ENCODE results near the gene SESTD1.
"Not testable (repeated sequence)": the region's sequence is repeated elsewhere in the genome, so short reads cannot be mapped to it uniquely, and the experiment has no call there.

The SESTD1 gene

DNA sequence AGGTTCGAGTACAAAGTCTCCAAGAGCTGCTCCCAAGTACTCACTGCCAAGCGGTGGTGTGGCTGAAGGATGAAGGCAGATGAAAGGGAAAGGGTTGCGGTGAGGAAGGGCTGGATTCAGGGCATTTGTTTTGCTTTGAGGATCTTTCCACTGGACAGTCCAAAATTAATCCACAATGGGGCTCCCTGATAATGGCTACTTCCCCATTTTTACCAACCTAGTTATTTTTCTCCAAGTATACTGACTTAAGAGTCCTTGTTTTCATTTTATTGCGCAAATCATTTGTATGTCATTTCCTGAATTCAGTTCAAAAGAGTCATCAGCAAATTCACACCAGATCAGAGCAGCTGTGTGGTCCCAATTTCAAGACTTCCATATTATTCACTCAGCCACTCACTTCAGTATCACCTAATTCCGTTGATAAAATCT is 464 bp upstream of the SESTD1 start:
- DNase-seq (ENCODE audit: low read depth): no peak

DNA sequence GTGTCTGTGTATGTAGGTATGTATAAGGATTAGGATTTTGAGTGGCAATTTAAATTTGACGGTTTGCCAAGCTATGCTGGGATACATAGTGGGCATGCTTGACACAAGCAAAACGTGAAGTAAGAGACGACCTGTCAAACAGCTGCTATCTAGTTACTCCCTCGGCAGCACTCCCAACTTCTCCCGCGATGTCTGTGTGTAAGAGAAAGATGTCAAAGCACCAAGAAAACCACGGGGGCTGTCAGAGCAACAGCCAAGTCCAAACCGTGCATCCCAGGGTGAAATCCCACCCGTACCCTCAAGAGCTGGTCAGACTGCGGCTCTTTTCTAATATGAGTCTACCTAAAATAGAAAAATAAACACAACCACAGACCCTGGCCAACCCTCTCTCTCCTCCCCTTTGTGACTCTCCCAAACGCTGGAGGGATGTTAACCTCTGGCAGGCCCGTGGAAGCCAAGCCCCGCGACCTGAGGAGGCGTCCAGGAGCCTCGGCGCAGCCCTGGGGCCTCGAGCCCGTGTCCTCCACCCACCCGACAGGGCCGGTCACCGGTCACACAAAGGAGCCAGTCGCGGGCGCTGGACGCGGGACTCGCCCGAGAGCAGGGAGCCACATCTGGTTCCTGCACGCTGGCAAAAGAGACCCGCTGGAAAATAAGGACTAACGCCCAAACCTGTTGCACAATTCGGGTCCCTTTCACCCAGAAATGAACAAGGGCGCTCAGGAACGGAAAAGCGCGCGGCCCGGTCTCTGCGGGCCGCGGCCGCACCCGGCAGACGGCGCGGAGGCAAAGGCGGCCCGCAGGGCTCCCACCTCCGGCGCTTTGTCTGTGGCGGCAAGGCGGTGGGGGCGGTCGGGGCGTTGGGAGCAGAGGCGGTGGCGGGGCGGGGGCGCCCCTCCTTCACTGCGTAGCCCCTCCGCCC is 925 bp downstream of the SESTD1 start:
- DNase-seq (ENCODE audit: low read depth): peak; percentile 9

DNA sequence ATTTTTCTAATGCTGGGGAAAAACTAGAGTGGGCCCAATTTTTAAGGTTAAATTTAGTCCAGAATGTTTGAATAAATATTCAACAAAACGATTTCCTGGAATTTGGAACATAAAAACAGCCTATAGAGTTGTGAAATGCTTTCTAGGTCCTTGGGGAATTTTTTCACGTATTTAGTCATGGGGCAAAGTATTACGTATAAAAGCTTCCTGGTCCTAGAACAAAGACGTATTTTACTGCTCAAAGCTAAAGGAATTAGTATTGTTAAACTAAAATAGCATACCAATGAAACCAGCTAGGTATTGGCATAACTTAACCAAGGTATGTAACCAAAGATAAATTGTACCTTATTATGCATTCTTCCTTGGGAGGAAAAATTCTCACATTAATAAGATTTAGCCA is 1.6 kb downstream of the SESTD1 start:
- DNase-seq (ENCODE audit: low read depth): no peak

DNA sequence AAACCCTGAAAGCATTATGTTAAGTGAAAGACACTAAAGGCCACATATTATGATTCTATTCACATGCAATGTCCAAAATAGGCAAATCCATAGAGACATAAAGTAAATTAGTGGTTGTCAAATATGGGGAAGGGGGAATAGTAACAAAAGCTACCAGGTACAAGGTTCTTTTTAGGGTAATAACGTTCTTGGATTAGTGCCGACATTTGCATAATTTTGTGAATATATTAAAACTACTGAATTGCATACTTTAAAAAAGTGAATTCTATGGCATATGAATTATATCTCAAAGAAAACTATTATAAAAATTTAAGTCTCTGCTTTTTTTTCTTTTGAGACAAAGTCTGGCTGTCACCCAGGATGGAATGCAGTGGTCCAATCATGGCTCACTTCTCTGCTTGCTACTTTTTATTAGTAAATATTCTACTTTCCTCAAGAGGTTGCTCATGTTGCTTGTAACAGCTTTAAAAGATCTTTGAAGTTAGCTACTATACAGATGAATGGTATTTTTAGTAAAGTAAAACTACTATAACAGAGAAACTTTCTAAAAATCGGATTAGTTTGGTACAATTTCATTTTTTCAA is 2.5 kb downstream of the SESTD1 start:
- DNase-seq (ENCODE audit: low read depth): no peak

DNA sequence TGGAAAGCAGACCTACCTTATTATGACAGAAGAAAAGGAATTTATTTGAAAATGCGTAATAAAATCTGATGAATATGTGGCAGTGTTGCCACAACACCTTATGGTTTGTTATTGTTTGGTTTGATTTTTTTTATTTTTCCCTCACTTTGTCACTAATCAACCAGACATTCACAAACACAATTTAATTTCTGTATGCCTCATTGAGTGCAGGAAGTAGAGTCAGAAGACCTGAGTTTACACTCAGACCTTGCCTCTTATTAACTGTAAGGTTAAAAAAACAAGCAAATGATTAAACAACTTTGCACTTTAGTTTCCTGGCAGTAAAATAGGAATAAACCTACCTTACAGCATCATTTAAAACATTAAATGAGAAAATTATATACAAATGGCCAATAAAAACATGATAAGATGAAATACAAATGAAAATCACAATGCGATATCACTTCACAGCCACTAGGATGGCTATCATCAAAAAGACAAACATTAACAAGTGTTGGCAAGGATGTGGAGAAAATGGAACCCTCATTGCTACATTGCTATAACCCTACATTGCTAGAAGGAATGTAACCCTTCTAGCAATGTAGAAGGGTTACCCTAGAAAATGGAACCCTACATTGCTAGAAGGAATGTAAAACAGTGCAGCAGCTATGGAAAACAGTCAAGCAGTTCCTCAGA is 3.3 kb downstream of the SESTD1 start:
- DNase-seq (ENCODE audit: low read depth): no peak

DNA sequence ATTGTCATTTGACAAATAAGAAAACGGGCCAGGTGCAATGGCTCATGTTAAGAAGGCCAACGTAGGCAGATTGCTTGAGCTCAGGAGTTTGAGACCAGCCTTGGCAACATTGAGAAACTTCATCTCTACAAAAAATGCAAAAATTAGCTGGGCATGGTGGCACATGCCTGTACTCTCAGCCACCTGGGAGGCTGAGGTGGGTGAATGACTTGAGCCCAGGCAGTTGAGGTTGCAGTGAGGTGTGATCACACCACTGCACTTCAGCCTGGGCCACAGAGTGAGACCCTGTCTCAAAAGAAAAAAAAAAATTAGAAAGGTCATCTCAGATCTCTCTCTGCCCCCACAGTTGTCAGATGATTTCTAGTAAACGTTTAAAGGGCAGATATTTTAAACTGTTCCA is 4.4 kb downstream of the SESTD1 start:
- no peak for DNase-seq (ENCODE audit: low read depth)

DNA sequence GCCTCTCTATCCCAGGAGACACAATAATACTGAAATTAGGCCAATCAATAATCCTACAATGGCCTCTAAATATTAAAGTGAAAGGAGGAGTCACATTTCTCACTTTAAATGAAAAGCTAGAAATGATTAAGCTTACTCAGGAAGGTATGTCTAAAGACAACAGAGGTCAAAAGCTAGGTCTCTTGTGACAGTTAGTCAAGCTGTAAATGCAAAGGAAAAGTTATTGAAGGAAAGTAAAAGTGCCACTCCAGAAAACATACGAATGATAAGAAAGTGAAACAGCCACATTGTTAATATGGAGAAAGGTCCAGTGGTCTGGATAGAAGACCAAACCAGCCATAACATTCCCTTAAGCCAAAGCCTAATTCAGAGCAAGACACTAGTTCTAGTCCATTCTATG is 9.5 kb downstream of the SESTD1 start:
- no peak for DNase-seq (ENCODE audit: low read depth)

DNA sequence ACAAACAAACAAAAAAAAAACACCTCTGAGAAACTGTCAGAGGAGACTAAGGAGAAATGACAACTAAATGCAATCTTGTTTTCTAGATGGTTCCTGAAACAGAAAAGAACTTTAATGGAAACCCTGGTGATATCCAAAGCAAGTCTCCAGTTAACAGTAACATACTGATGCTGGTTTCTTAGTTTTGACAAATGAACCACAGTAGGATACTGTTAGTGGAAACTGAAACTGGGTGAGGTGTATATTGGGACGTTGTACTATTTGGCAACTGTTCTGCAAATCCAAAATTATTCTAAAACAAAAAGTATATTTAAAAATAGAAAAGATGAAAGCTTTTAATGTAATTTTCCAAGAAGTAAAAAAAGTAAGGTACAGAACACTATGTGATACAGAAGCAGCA is 11.4 kb downstream of the SESTD1 start:
- DNase-seq (ENCODE audit: low read depth): no peak

DNA sequence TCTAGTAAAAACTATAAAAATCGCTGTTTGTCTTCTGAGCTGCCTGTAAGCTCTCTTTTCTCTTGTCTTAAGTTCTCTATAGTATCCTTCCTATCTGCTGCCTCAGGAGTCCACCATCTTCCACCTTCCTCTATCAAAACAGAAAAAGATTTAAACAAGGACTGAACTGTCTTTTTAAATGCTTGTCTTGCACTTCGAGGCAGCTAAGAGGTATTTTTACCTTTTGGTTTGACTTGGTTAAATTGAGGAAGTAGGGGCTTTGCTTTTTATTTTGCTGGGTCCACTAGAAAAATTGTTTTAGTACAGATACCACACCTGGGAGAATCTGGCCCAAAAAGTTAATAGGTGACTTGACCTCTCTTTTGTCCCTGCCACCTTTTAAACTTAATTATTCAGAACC is 12.2 kb downstream of the SESTD1 start:
- DNase-seq (ENCODE audit: low read depth): no peak

DNA sequence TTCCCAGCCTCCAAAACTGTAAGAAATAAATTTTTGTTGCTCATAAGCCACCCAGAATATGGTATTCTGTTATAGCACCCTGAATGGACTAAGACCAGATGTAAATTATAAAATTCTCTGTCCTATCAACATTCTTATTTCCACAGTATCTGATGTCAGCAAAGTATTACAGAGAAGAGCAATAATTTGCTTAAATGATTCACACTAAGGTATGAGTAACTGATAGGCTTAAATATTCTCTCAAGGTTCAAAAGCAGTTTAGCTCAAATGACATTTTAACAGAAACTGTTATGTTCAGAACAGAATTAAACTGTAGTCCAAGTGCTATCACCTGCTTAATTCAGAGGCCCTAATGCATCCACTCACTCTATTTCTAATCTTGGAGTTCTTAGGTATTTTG is 12.8 kb downstream of the SESTD1 start:
- DNase-seq (ENCODE audit: low read depth): no peak

DNA sequence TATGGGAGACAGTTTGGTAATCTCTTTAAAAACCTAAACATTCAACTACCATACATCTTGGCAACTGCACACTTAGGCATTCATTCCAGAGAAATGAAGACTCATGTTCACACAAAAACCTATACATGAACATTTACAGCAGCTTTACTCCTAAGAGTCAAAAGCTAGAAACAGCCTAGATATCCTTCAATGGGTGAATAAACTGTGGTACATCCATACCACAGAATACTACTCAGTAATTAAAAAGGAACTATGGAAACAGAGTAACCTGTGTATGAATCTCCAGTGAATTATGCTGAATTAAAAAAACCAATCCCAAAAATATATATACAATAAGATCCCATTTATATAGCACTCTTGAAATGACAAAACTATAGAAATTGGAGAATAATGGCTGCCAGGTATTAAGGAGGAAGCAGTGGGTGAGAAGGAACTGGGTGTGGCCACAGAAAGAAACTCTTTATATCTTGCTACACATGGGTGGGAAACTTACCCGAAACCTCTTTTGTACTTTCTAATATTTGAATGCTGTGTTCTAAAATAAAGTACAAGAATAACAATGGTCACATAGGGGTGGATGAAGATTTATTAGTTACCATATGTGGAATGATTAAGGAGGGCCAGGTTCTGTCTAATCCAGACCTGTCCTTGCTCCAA is 13.7 kb downstream of the SESTD1 start:
- DNase-seq (ENCODE audit: low read depth): no peak

DNA sequence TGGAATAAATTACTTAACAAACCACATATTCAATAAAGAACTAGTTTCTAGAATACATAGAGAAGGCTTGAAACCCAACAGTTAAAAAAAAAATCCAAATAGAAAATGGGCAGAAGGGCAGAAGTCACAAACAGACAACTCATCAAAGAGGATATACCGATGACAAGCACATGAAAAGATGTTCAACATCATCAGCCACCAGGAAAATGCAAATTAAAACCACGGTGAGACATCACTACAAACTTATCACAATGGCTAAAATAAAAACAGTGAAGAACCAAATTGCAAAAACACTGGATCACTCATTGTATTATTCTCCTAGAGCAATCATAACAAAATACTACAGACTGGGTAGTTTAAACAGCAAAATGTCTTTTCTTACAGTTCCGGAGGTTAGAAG is 14.5 kb downstream of the SESTD1 start:
- DNase-seq (ENCODE audit: low read depth): no peak

DNA sequence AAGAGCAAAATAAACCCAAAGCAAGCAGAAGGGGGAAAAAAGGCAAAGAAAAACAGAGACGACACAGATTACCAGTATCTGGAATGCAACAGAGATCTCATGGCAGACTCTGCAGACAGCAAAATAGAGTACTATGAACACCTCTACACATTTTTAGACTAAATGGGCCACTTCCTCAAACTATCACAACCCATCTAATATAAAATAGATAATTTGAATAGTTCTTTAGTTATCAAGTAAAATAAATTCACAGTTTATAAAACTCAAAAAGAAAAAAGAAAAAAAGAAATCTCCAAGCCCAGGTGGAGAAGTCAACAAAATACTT is 16.6 kb downstream of the SESTD1 start:
- DNase-seq (ENCODE audit: low read depth): no peak

DNA sequence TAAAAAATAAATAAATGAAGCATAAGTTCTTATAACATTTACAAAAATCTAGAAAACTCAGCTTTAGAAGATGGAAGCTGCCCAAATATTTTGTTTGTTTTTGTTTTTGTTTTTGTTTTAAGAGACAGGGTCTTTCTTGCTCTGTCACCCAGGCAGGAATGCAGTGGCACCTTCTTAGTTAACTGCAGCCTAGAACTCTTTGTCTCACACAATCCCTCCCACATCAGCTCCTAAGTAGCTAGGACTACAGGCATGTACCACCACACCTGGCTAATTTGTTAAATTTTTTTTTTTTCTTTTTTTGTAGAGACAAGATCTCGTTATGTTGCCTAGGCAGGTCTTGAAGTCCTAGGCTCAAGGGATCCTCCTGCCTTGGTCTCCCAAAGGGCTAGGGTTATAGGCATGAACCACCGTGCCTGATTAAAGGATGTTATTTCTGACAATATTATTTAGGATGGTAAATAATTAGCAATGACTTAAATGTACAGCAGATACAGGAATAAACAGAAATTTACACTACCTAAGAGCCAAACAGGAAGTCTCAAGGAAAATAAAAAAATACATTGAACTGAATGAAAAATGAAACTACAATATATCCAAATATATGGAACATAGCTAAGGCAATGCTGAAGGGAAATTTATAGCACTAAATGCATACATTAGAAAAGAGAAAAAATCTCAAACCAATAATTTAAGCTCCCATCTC is 17.2 kb downstream of the SESTD1 start:
- no peak for DNase-seq (ENCODE audit: low read depth)

DNA sequence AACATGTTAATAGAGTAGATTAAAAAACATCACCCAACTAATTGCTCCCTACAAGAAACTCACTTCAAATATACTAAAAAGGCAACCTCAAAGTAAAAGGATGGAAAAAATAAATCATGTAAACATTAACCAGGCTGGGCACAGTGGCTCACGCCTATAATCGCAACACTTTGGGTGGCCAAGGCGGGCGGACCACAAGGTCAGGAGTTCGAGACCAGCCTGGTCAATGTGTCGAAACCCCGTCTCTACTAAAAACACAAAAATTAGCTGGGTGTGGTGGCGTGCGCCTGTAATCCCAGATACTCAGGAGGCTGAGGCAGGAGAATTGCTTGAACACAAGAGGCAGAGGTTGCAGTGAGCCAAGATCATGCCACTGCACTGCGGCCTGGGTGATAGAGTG is 18.8 kb downstream of the SESTD1 start:
- not testable (repeated sequence) for DNase-seq (ENCODE audit: low read depth)

DNA sequence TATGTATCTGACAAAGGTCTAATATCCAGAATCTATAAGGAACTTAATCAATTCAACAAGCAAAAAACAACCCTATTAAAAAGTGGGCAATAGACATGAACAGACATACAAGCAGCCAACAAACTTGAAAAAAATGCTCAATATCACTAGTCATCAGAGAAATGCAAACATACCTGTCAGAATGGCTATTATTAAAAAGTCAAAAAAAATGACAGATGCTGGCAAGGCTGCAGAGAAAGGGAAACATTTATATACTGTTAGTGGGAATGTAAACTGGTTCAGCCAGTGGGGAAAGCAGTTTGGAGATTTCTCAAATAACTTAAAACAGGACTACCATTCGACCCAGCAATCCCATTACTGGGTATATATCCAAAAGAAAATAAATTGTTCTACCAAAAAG is 21.6 kb downstream of the SESTD1 start:
- no peak for DNase-seq (ENCODE audit: low read depth)

DNA sequence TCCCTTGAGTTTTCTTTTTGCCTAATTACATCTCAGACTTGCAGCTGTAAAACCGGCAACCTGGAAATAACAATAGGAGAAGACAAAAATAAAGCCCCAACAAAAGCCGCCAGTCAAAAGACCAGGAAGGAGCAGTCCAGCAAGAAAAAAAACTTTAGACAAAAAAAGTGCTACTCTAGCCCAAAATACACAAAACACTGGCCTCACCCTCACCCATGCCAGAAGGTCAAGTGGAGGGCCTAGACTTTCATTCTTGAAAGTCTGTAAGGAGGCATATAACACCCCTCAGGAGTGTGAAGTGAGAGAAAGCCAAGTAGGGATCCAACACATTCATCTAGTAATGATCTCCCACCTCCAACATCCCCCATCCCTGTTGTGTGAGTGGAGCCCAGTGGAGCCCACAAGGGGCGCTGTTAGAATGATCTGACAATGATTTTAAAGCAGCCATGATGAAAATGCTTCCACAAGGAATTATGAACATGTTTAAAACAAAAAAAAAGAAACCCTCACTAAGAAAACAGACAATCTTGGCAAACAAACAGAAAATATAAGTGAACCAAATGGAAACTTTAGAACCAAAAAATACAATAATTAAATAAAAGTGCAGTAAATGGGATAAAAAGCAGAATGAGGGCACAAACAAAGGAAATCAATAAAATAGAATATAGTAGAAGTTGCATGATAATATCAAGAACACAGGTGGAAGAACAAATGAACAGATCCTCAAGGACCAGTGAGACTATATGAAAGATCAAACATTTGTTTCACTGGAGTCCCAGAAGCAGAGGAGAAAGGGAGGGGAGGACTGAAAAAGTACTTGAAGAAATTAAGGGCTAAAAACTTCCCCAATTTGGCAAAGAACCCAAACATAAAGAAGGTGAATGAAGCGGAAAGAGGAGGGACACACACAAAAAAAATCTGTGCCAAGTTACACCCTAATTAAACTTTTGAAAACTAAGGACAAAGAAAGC is 23.9 kb downstream of the SESTD1 start:
- DNase-seq (ENCODE audit: low read depth): no peak

DNA sequence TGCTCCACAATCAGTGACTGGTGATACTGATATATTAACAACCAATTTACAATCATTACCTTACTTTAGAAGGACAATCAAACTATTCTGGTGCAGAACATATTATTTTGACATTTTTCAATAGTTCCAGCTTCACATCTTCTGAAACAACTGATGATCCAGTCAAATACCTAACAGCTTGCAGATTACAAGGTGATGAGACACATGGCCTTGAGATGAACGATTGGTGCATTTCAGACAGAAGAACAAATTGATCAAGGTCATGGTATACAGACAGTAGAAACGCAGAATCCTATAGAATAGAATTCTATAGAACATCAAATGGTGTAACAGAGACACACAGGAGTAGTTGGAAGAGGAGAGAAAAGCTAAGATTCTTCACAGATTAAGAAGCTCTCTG is 24.8 kb downstream of the SESTD1 start:
- DNase-seq (ENCODE audit: low read depth): no peak

DNA sequence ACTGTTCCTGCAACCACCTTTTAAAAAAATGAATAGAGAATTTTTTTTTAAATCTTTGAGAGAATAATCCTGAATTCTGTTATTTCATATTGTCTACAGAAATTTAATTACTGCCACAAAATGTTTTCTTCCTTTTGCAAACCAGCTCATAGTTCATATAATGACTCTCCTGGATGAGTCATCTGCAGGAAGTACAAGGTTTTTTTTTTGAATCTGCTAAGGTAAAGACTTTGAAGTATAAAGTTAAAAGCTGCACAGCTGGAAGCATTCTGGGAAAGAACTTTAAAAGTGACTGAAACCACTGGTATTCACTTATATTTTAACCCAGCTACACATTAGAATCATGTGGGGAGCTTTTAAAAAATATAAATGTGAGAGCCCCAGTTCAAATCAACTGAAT is 25.4 kb downstream of the SESTD1 start:
- no peak for DNase-seq (ENCODE audit: low read depth)

DNA sequence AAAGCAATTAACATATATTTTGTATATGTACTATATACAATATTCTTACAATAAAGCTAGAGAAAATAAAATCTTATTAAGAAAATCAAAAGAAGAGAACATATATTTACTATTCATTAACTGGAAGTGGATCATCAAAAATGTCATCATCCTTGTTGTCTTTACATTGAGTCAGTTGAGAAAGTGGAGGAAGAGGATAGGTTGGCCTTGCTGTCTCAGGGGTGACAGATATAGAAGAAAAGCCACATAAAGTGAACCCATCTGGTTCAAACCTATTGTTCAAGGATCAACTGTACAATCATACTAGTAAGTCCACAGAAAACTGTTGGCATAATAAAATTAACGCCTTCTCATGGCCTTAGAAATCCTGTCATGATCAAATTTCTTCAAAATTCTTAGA is 26.6 kb downstream of the SESTD1 start:
- DNase-seq (ENCODE audit: low read depth): no peak

All from activated T-cell treated with anti-CD3 and anti-CD28 coated beads for 1 hour (primary cell).